ENCODE results near the gene NOCT.

- TF ChIP-seq CTCF (IDR thresholded peaks at IDR 0.05; ENCODE audit: borderline replicate concordance, extremely low read depth, low read length, poor library complexity, severe bottlenecking) (no peak), EZH2 (IDR thresholded peaks at IDR 0.05; ENCODE audit: borderline replicate concordance, low read depth, low read length, severe bottlenecking) (no peak)
Measured at GRCh38 chr4:139022835-139023234, 7.3 kb downstream of the NOCT start.

Measured in DND-41 (cell line).